K562 (cell line): Measurements from ENCODE around the gene SH3GLB2.

Experiments used
- KAT7 ChIP-seq: sonication (generic); formaldehyde crosslinking; IDR thresholded peaks from 2 replicates; pipeline ENCODE4 v1.8.0; 2022; ENCODE audit warnings: missing genetic modification reagents, mild to moderate bottlenecking, borderline replicate concordance
- RFX7 ChIP-seq: fragments of 250-450 bp; sonication (Bioruptor Pico); IDR thresholded peaks from 2 replicates; pipeline ENCODE4 v1.5.1; 2021; ENCODE audit warnings: mild to moderate bottlenecking
- SRSF9 ChIP-seq: fragments of 200-400 bp; formaldehyde crosslinking; IDR thresholded peaks from 2 replicates; pipeline ENCODE4 v1.6.1; 2017; ENCODE audit warnings: low read depth, low read length, borderline replicate concordance
- TF ChIP-seq, protein P1 (sequence below), 3 experiments: IDR thresholded peaks in 2 of 3; conservative IDR thresholded peaks in 1 of 3; 2 replicates each; pipeline ENCODE4 v1.5.1; 2011 to 2012; ENCODE audit warnings: low read length in 3 of 3, mild to moderate bottlenecking in 3 of 3, control low read depth in 2 of 3, improper control_type of control experiment in 1 of 3, inconsistent platforms in 1 of 3, low read depth in 1 of 3, mixed read lengths in 1 of 3, moderate library complexity in 1 of 3; ENCODE audit not compliant: insufficient read depth in 2 of 3

GRCh38 chr9:129068990-129069861 lies 41.1 kb upstream of the SH3GLB2 start:
- TF ChIP-seq RFX7 (CRISPR knock-in tag) = no peak
- 0 out of 2 replicates have a peak, but pooled peaks have one; percentile 63 for TF ChIP-seq KAT7 (CRISPR knock-in tag)
- TF ChIP-seq, protein P1, sequence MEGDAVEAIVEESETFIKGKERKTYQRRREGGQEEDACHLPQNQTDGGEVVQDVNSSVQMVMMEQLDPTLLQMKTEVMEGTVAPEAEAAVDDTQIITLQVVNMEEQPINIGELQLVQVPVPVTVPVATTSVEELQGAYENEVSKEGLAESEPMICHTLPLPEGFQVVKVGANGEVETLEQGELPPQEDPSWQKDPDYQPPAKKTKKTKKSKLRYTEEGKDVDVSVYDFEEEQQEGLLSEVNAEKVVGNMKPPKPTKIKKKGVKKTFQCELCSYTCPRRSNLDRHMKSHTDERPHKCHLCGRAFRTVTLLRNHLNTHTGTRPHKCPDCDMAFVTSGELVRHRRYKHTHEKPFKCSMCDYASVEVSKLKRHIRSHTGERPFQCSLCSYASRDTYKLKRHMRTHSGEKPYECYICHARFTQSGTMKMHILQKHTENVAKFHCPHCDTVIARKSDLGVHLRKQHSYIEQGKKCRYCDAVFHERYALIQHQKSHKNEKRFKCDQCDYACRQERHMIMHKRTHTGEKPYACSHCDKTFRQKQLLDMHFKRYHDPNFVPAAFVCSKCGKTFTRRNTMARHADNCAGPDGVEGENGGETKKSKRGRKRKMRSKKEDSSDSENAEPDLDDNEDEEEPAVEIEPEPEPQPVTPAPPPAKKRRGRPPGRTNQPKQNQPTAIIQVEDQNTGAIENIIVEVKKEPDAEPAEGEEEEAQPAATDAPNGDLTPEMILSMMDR (IDR thresholded peaks at IDR 0.05 in 2 of 3, conservative IDR thresholded peaks at IDR 0.05 in 1 of 3; ENCODE audit: insufficient read depth in 2 of 3, low read depth in 1 of 3, low read length in 3 of 3) = peak; percentile 26 to 47 (median 36); a peak in 4 of 6 replicates
- TF ChIP-seq SRSF9 = no peak
